Spinal cord (tissue), 10 donors: Measurements from ENCODE around the gene MAP1S. TPM values are rescaled to one million over a fixed set of nuclear protein-coding genes. Genes with fewer than 3 reads are reported as not detected.

Experiments used
- DNase-seq, 6 donors: peaks; one replicate each; pipeline versions ENCODE4 v3.0.0 to v3.0.0-alpha.2; 2013 to 2015; ENCODE audit warnings: low spot score in 6 of 6, low read depth in 4 of 6
- H3K27ac ChIP-seq: one replicate; pipeline ENCODE4 v1.5.1; 2013; ENCODE audit warnings: low read depth, low read length, control low read depth
- H3K27me3 ChIP-seq: one replicate; pipeline ENCODE4 v1.6.1; 2013; ENCODE audit warnings: low read length; ENCODE audit not compliant: control insufficient read depth, insufficient read depth
- H3K36me3 ChIP-seq: one replicate; pipeline ENCODE4 v1.6.1; 2013; ENCODE audit warnings: low read length; ENCODE audit not compliant: control insufficient read depth, insufficient read depth
- H3K4me1 ChIP-seq: one replicate; pipeline ENCODE4 v1.6.1; 2013; ENCODE audit warnings: low read length; ENCODE audit not compliant: control insufficient read depth, insufficient read depth
- H3K4me3 ChIP-seq: one replicate; pipeline ENCODE4 v1.5.1; 2013; ENCODE audit warnings: low read depth, low read length, control low read depth
- H3K9me3 ChIP-seq: one replicate; pipeline ENCODE4 v1.6.1; 2013; ENCODE audit warnings: low read length; ENCODE audit not compliant: control insufficient read depth, insufficient read depth
- WGBS: methylation state at CpG from one replicate; pipeline ENCODE4 v1.1.5; 2013; ENCODE audit warnings: missing lambda C conversion rate; ENCODE audit not compliant: insufficient coverage; 5-methylcytosine and 5-hydroxymethylcytosine counted together
- polyA plus RNA-seq, 2 donors: library from polyadenylated mRNA; unstranded; fragments of 120-200 nt; gene quantifications; one replicate each; pipeline ENCODE4 v1.2.1, GENCODE V29; 2013; ENCODE audit not compliant: insufficient read length in 2 of 2
- total RNA-seq, 2 donors: library from RNA; depleted of rRNA in 1 of 2; stranded (reverse); fragments of 120-200 nt in 1 of 2; fragments of >200 nt in 1 of 2; gene quantifications; one replicate each; pipeline versions ENCODE4 v1.2.3 to v1.2.4, GENCODE V29; 2013 to 2014
- donor health status: healthy.

MAP1S gene
- total and polyA plus RNA-seq, 4 donors, result 16.6 to 64.4 (median 43.5) TPM

DNA sequence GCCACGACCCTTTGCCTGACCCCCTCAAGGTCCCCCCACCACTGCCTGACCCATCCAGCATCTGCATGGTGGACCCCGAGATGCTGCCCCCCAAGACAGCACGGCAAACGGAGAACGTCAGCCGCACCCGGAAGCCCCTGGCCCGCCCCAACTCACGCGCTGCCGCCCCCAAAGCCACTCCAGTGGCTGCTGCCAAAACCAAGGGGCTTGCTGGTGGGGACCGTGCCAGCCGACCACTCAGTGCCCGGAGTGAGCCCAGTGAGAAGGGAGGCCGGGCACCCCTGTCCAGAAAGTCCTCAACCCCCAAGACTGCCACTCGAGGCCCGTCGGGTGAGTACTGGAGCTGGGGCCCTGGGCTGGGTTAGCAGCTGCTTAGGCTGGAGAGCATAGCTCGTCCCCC, 8.6 kb downstream of the MAP1S start:
- 97% methylated on average over 14 of the region's 19 CpGs for WGBS
- Histone ChIP-seq H3K9me3 (no peaks in the 10 kb centered on the region), H3K27me3 (no peaks in the 10 kb centered on the region), H3K36me3 (peaks cover 86% of the 10 kb centered on the region), H3K4me3 (no peak overlapping the region), H3K27ac (no peak overlapping the region), H3K4me1 (no peaks in the 10 kb centered on the region)
- no peak for DNase-seq

DNA sequence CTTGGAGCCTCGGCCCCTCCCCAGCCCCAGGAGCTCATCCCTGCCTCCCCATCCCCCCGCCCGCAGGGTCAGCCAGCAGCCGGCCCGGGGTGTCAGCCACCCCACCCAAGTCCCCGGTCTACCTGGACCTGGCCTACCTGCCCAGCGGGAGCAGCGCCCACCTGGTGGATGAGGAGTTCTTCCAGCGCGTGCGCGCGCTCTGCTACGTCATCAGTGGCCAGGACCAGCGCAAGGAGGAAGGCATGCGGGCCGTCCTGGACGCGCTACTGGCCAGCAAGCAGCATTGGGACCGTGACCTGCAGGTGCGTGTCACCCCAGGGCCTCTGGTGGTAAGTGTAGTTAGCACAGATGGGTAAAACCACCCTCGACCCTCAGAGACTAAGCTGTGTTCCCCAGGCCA, 13.8 kb downstream of the MAP1S start:
- Histone ChIP-seq H3K27ac (no peak overlapping the region), H3K36me3 (peaks cover 73% of the 10 kb centered on the region), H3K27me3 (no peaks in the 10 kb centered on the region), H3K4me1 (no peaks in the 10 kb centered on the region), H3K9me3 (no peaks in the 10 kb centered on the region), H3K4me3 (no peak overlapping the region)
- no peak for DNase-seq
- 94% methylated on average over 19 of the region's 22 CpGs for WGBS

DNA sequence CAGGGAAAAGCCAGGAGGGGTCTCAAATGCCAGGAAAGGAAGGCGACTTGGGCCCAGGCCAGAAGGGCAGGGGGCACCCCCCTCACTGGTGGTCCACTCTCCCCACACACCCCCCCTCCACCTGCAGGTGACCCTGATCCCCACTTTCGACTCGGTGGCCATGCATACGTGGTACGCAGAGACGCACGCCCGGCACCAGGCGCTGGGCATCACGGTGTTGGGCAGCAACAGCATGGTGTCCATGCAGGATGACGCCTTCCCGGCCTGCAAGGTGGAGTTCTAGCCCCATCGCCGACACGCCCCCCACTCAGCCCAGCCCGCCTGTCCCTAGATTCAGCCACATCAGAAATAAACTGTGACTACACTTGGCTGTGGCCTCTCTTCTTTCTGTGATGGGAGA, 14.9 kb downstream of the MAP1S start:
- 97% methylated on average over 15 of the region's 16 CpGs for WGBS
- Histone ChIP-seq H3K4me3 (no peak overlapping the region), H3K4me1 (no peaks in the 10 kb centered on the region), H3K27ac (no peak overlapping the region), H3K27me3 (no peaks in the 10 kb centered on the region), H3K36me3 (peaks cover 69% of the 10 kb centered on the region), H3K9me3 (no peaks in the 10 kb centered on the region)
- no peak for DNase-seq

- no peak overlapping the region for H3K4me3 ChIP-seq
- no peaks in the 10 kb centered on the region for H3K27me3 ChIP-seq
- WGBS, result 97% methylated on average over 4 of the region's 5 CpGs
- no peak for DNase-seq
- H3K4me1 ChIP-seq, result no peaks in the 10 kb centered on the region
- H3K27ac ChIP-seq, result no peak overlapping the region
- no peaks in the 10 kb centered on the region for H3K9me3 ChIP-seq
- peaks cover 59% of the 10 kb centered on the region for H3K36me3 ChIP-seq
These were observed 16.1 kb downstream of the MAP1S start for GRCh38 chr19:17735410-17735809.

DNA sequence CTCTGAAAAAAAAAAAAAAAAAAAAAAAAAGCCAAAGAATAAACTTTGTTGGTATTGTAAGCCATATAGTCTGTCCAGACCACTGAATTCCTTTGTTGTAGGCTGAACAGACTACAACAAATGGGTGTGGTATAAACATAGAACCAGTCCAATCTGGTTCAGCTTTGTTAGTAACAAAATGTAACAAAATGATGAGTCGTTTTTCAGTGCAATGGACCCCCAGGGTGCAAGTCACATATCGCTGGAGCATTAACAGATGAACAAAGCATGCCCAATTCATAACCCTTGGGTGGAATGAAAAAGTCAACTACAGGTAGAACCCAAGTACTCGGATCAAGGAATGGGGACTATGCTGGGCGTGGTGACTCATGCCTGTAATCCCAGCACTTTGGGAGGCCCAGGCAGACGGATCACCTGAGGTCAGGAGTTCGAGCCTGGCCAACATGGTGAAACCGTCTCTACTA, 18.4 kb downstream of the MAP1S start:
- WGBS, result 93% methylated on average over 4 of the region's 7 CpGs
- Histone ChIP-seq H3K36me3 (peaks cover 55% of the 10 kb centered on the region), H3K4me1 (no peaks in the 10 kb centered on the region), H3K27ac (no peak overlapping the region), H3K4me3 (no peak overlapping the region), H3K27me3 (no peaks in the 10 kb centered on the region), H3K9me3 (no peaks in the 10 kb centered on the region)
- no peak for DNase-seq

DNA sequence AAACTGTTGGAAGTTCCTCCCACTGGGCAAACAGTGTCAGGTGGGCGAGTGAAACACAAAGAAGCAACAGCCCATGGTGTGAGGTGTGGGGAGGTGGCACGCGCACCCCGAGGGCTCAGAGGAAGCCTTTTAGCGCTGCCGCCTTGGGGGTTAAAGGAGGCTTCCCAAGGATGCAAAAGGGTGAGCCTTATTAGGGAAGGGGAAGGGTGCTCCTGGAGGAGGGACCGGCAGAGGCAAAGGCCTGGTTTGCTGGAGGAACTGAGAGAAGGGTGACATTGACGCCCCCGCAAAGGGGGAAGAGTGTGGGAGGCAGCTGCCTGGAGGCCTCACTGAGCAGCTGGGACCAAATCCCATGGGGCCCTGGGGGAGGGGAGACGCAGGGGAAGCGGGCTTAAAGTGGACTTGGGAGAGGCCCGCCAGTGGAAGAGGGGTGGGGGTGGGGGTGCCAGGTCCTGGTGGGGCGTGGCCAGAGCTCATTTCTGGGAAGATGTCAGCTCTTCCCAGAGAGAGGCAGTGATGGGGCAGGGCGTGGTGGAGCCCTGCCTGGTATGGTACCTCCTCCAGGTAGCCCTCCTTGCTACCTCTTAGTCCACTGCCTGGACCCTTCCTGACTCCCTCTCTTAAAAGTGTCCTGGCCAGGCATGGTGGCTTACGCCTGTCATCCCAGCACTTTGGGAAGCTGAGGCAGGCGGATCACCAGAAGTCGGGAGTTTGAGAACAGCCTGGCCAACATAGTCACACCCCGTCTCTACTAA, 20.0 kb downstream of the MAP1S start:
- no peaks in the 10 kb centered on the region for H3K9me3 ChIP-seq
- no peaks in the 10 kb centered on the region for H3K27me3 ChIP-seq
- H3K4me3 ChIP-seq, result no peak overlapping the region
- H3K27ac ChIP-seq, result no peak overlapping the region
- WGBS, result 52% methylated on average over 15 of the region's 18 CpGs
- no peak for DNase-seq
- peaks cover 39% of the 10 kb centered on the region for H3K36me3 ChIP-seq
- H3K4me1 ChIP-seq, result no peaks in the 10 kb centered on the region

DNA sequence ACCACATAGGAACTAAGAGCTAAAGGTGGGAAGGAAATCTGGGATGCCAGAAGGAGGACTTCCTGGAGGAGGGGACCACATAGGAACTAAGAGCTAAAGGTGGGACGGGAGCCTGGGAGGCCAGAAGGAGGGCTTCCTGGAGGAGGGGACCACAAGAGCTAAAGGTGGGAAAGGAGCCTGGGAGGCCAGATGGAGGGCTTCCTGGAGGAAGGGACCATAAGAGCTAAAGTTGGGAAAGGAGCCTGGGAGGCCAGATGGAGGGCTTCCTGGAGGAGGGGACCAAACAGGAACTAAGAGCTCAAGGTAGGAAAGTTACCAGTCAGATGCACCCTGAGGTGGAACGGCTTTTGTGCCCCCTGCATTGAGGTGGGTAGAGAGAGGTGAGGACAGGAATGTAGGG, 22.2 kb downstream of the MAP1S start:
- no peak overlapping the region for H3K27ac ChIP-seq
- 88% methylated on average over 2 of the region's 2 CpGs for WGBS
- H3K36me3 ChIP-seq, result peaks cover 21% of the 10 kb centered on the region
- H3K9me3 ChIP-seq, result no peaks in the 10 kb centered on the region
- no peaks in the 10 kb centered on the region for H3K27me3 ChIP-seq
- DNase-seq, result no peak
- no peak overlapping the region for H3K4me3 ChIP-seq
- H3K4me1 ChIP-seq, result no peaks in the 10 kb centered on the region

DNA sequence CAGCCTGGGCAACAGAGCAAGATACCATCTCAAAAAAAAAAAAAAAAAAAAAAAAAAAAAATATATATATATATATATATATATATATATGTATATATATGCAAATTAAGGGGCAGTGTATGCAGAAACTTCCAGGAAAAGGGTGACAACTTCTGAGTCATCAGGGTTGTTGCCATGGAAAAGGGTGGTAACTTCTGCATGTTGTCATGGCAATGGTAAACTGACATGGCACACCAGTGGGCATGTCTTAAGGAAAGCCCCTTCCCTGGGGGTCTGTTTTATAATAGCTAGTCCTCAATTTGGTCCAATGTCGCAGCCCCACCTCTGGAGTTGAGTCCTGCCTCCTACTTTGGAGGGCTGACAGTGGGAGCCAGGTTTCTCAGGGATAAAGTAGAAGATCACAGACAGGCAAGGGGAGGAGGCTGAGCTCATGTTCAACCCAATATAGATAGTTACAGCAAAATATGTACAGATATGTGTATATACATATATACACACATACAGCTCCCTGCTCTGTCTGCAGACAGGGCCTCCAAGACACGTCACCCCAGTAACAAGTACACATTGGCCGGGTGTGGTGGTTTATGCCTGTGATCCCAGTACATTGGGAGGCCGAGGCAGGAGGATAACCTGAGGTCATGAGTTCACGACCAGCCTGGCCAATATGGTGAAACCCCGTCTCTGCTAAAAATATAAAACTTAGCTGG, 24.7 kb downstream of the MAP1S start:
- H3K27me3 ChIP-seq, result no peaks in the 10 kb centered on the region
- H3K27ac ChIP-seq, result no peak overlapping the region
- H3K4me3 ChIP-seq, result no peak overlapping the region
- peaks cover 9% of the 10 kb centered on the region for H3K36me3 ChIP-seq
- H3K4me1 ChIP-seq, result peaks cover 19% of the 10 kb centered on the region
- no peak for DNase-seq
- no peaks in the 10 kb centered on the region for H3K9me3 ChIP-seq
- WGBS, result 100% methylated on average over 3 of the region's 6 CpGs

GRCh38 chr19:17747205-17748098, 28.2 kb downstream of the MAP1S start:
- Histone ChIP-seq H3K9me3 (no peaks in the 10 kb centered on the region), H3K27me3 (no peaks in the 10 kb centered on the region), H3K4me3 (peak overlapping the region; percentile 48), H3K27ac (no peak overlapping the region), H3K36me3 (peaks cover 4% of the 10 kb centered on the region), H3K4me1 (peaks cover 38% of the 10 kb centered on the region)
- 2% methylated on average over 69 of the region's 75 CpGs for WGBS
- DNase-seq, result peak; percentile 79 to 99 (median 94)
